HT1080 (cell line): Measurements from ENCODE around the gene MRPL28. TPM values are rescaled to one million over a fixed set of nuclear protein-coding genes. Genes with fewer than 3 reads are reported as not detected.
A peak's percentile ranks its signal among the peaks of the same experiment; 100 is the strongest.
"Not testable (repeated sequence)": the region's sequence is repeated elsewhere in the genome, so short reads cannot be mapped to it uniquely, and the experiment has no call there.

ENCODE experiments used
- DNase-seq: peaks from one replicate; pipeline ENCODE4 v3.0.0-alpha.2; 2015; ENCODE audit warnings: low read depth
- polyA plus RNA-seq, 2 experiments: library from polyadenylated mRNA; depleted of rRNA; stranded (reverse); fragments of >200 nt; gene quantifications; 2 replicates each; pipeline ENCODE4 v1.2.3, GENCODE V29; 2015
- total RNA-seq: library from RNA; depleted of rRNA; stranded (reverse); fragments of >200 nt; shearing (Covaris generic); gene quantifications from 2 replicates; pipeline ENCODE4 v1.2.3, GENCODE V29; 2014; rRNA removed

The MRPL28 gene
- 206 and 251 TPM in 2 replicates for total RNA-seq
- 158 and 192 TPM in 2 replicates for polyA plus RNA-seq (2015; cell fraction: cytosol; rRNA removed)
- polyA plus RNA-seq (2015; cell fraction: nucleus; rRNA removed) = 142 and 155 TPM in 2 replicates

GRCh38 chr16:370443-370842 lies at the start of gene MRPL28:
MRPL28 (minus strand) TSS chr16:370538; CDS start chr16:370218, 320 bp downstream.
- DNase-seq = peak; percentile 92

- DNase-seq = not testable (repeated sequence)
These were observed 44.8 kb upstream of the MRPL28 start for GRCh38 chr16:415170-415498.

GRCh38 chr16:414395-415169 lies 44.2 kb upstream of the MRPL28 start:
- DNase-seq = no peak

GRCh38 chr16:411576-412265 lies 41.4 kb upstream of the MRPL28 start:
- no peak for DNase-seq

GRCh38 chr16:410516-411178 lies 40.3 kb upstream of the MRPL28 start:
- DNase-seq = no peak

GRCh38 chr16:407253-407652 lies 36.9 kb upstream of the MRPL28 start:
- no peak for DNase-seq

GRCh38 chr16:405548-406506 lies 35.5 kb upstream of the MRPL28 start:
- no peak for DNase-seq

GRCh38 chr16:404971-405486 lies 34.7 kb upstream of the MRPL28 start:
- DNase-seq = no peak

- DNase-seq = peak; percentile 76
These were observed 31.4 kb upstream of the MRPL28 start, which contains the start of gene DECR2 for GRCh38 chr16:401468-402348. DECR2 (plus strand) TSS chr16:401885; CDS start chr16:401964, 79 bp downstream.

GRCh38 chr16:400061-400591 lies 29.8 kb upstream of the MRPL28 start:
- DNase-seq = no peak

GRCh38 chr16:399340-400019 lies 29.1 kb upstream of the MRPL28 start:
- no peak for DNase-seq

GRCh38 chr16:398561-399339 lies 28.4 kb upstream of the MRPL28 start:
- DNase-seq = no peak

- no peak for DNase-seq
These were observed 27.5 kb upstream of the MRPL28 start for GRCh38 chr16:397736-398332.

- DNase-seq = no peak
These were observed 26.9 kb upstream of the MRPL28 start, which contains the start of gene NME4 for GRCh38 chr16:397135-397661. NME4 (plus strand) TSS chr16:397199; CDS start chr16:397223, 24 bp downstream.

GRCh38 chr16:396605-397004 lies 26.3 kb upstream of the MRPL28 start:
- DNase-seq = no peak

GRCh38 chr16:396199-396598 lies 25.9 kb upstream of the MRPL28 start:
- no peak for DNase-seq

- DNase-seq = no peak
These were observed 22.2 kb upstream of the MRPL28 start for GRCh38 chr16:392450-393030.
